Pancreas (tissue), 10 donors: ENCODE data around the gene AMOTL2. TPM values are rescaled to one million over a fixed set of nuclear protein-coding genes. Genes with fewer than 3 reads are reported as not detected.

Experiments
- ATAC-seq, 4 donors: fragments of 200-7000 bp; cut with Tn5 transposase; one replicate each; pipeline versions ENCODE4 v1.8.0 to v1.9.1; 2020; ENCODE audit warnings: mild to moderate bottlenecking in 4 of 4, moderate library complexity in 4 of 4
- DNase-seq, 6 donors: peaks; one replicate each; pipeline ENCODE4 v3.0.0-alpha.2; 2020
- FAIRE-seq: peaks from 2 replicates; lab custom pipeline; 2012; peaks lifted over from hg19 to GRCh38; lab: Jason Lieb, UNC
- H3K27ac ChIP-seq, 4 donors: fragments of 200-600 bp; sonication (generic); 1 replicate in 3 of 4; 2 replicates in 1 of 4; pipeline versions ENCODE4 v1.5.0 to v1.8.0; 2020
- H3K27me3 ChIP-seq, 4 donors: fragments of 200-600 bp; one replicate each; pipeline ENCODE4 v1.8.0; 2021
- H3K36me3 ChIP-seq, 3 donors: fragments of 200-600 bp; sonication (generic) in 1 of 3; one replicate each; pipeline versions ENCODE4 v1.5.0 to v1.8.0; 2020 to 2021
- H3K4me1 ChIP-seq, 3 donors: fragments of 200-600 bp; one replicate each; pipeline ENCODE4 v1.8.0; 2021
- H3K4me3 ChIP-seq, 4 donors: fragments of 200-600 bp; sonication (generic) in 2 of 4; one replicate each; pipeline versions ENCODE4 v1.5.0 to v1.8.0; 2020 to 2021
- H3K9me3 ChIP-seq, 4 donors: fragments of 200-600 bp; one replicate each; pipeline ENCODE4 v1.8.0; 2021
- CTCF ChIP-seq, 4 donors: fragments of 200-600 bp; sonication (generic) in 3 of 4; IDR thresholded peaks; one replicate each; pipeline versions ENCODE4 v1.5.0 to v1.8.0; 2021; ENCODE audit warnings: antibody characterized with exemption in 4 of 4
- WGBS, 2 donors: extraction: QIAGEN DNeasy Blood & Tissue Kit; methylation state at CpG; one replicate each; pipeline ENCODE4 v1.1.7; 2013; 5-methylcytosine and 5-hydroxymethylcytosine counted together
- intact Hi-C, 3 donors: fragments of 100-400 bp; cut with DNase I; formaldehyde crosslinking; loops; one replicate each; pipeline versions ENCODE4 v1.11.1 to v1.14.2; 2022
- polyA plus RNA-seq, 2 donors: library from polyadenylated mRNA; stranded (reverse); fragments of 200-250 nt; gene quantifications; one replicate each; pipeline ENCODE4 v1.2.3, GENCODE V29; 2013
- total RNA-seq, 6 donors: library from RNA; stranded (reverse); fragmentation: NEBNext Ultra II Directional in 4 of 6; extraction: Animal tissue kit (Norgen Biotek cat#: 25700) in 4 of 6; gene quantifications; one replicate each; pipeline versions ENCODE4 v1.2.1 to v1.2.4, GENCODE V29; 2021 to 2023
- donor health status: healthy with polysubstance abuse.
- donor health status: DM: no; HTN: no; CAD: no; lungs with moderate emphysema.
- donor health status: DM: no; HTN: no; CAD: no.
- donor health status: control.
- donor health status: control.
- donor health status: Bipolar disorder and iron deficiency.
- donor health status: DM: yes; HTN: yes; CAD: no.
- donor health status: DM: no; HTN: no; CAD: no.
- donor health status: DM: no; HTN: no; CAD: no.
- donor health status: DM: yes; HTN: yes; CAD: no.

The AMOTL2 gene
- total and polyA plus RNA-seq, 8 donors: 11.9 to 35.7 (median 28.9) TPM

GRCh38 chr3:134318166-134318565 is 56.1 kb downstream of the AMOTL2 start:
- H3K27ac ChIP-seq: no peak overlapping the region
- FAIRE-seq (no peak), ATAC-seq (no peak), DNase-seq (no peak)
- TF ChIP-seq CTCF (IDR thresholded peaks at IDR 0.05): no peak
- H3K9me3 ChIP-seq: no peaks in the 10 kb centered on the region
- no peaks in the 10 kb centered on the region for H3K27me3 ChIP-seq
- H3K4me1 ChIP-seq: peaks cover 0 to 5% (median 0%) of the 10 kb centered on the region in 3 donors
- H3K4me3 ChIP-seq: no peak overlapping the region
- no peaks in the 10 kb centered on the region for H3K36me3 ChIP-seq
- intact Hi-C loops: loop anchor here in 1 of 3 donors (5.0 kb wide), 1 partner anchor 44 kb away; no protein-coding TSS in a partner anchor
- 90 to 96% methylated on average over 2 of the region's 2 CpGs for WGBS, 2 donors

- Histone ChIP-seq H3K4me3 (no peak overlapping the region), H3K4me1 (peaks cover 0 to 13% (median 0%) of the 10 kb centered on the region in 3 donors), H3K27ac (no peak overlapping the region), H3K27me3 (no peaks in the 10 kb centered on the region), H3K36me3 (no peaks in the 10 kb centered on the region), H3K9me3 (no peaks in the 10 kb centered on the region)
- DNase-seq (no peak), ATAC-seq (no peak), FAIRE-seq (no peak)
- no peak for TF ChIP-seq CTCF (IDR thresholded peaks at IDR 0.05)
- 92 to 96% methylated on average over 6 of the region's 6 CpGs for WGBS, 2 donors
- intact Hi-C loops: loop anchor here in 1 of 3 donors (5.0 kb wide), 1 partner anchor 45 kb away; no protein-coding TSS in a partner anchor
Measured at GRCh38 chr3:134317106-134317947, 56.9 kb downstream of the AMOTL2 start.

GRCh38 chr3:134315286-134316106 is 58.8 kb downstream of the AMOTL2 start:
- 83 to 93% methylated on average over 14 of the region's 14 CpGs for WGBS, 2 donors
- H3K9me3 ChIP-seq: no peaks in the 10 kb centered on the region
- no peak overlapping the region for H3K27ac ChIP-seq
- no peak overlapping the region for H3K4me3 ChIP-seq
- ATAC-seq (peak in 1 of 4 donors; percentile 24), FAIRE-seq (no peak), DNase-seq (no peak)
- intact Hi-C loops: loop anchor here in 1 of 3 donors (5.0 kb wide), 1 partner anchor 47 kb away; no protein-coding TSS in a partner anchor
- TF ChIP-seq CTCF (IDR thresholded peaks at IDR 0.05): no peak
- H3K4me1 ChIP-seq: peaks cover 0 to 13% (median 0%) of the 10 kb centered on the region in 3 donors
- H3K27me3 ChIP-seq: no peaks in the 10 kb centered on the region
- no peaks in the 10 kb centered on the region for H3K36me3 ChIP-seq

GRCh38 chr3:134314588-134315285 is 59.5 kb downstream of the AMOTL2 start:
- ATAC-seq: no peak
- no peak for DNase-seq
- FAIRE-seq: no peak
- no peak for TF ChIP-seq CTCF (IDR thresholded peaks at IDR 0.05)
- Histone ChIP-seq H3K4me3 (no peak overlapping the region), H3K27me3 (no peaks in the 10 kb centered on the region), H3K4me1 (peaks cover 0 to 13% (median under 1%) of the 10 kb centered on the region in 3 donors), H3K27ac (peak overlapping the region; percentile 71 to 87 (median 81)), H3K9me3 (no peaks in the 10 kb centered on the region), H3K36me3 (no peaks in the 10 kb centered on the region)
- WGBS, 2 donors: 80 to 82% methylated on average over 6 of the region's 6 CpGs
- intact Hi-C loops: loop anchor here in 1 of 3 donors (5.0 kb wide), 2 partner anchors 48 to 63 kb away; no protein-coding TSS in a partner anchor
